Measurements from ENCODE around the gene PRKCD. TPM values are rescaled to one million over a fixed set of nuclear protein-coding genes. Genes with fewer than 3 reads are reported as not detected.
A peak's percentile ranks its signal among the peaks of the same experiment; 100 is the strongest.

The PRKCD gene
- total RNA-seq, 4 donors from 2014 or later, result 27.9 to 31.3 (median 29.3) TPM

DNA sequence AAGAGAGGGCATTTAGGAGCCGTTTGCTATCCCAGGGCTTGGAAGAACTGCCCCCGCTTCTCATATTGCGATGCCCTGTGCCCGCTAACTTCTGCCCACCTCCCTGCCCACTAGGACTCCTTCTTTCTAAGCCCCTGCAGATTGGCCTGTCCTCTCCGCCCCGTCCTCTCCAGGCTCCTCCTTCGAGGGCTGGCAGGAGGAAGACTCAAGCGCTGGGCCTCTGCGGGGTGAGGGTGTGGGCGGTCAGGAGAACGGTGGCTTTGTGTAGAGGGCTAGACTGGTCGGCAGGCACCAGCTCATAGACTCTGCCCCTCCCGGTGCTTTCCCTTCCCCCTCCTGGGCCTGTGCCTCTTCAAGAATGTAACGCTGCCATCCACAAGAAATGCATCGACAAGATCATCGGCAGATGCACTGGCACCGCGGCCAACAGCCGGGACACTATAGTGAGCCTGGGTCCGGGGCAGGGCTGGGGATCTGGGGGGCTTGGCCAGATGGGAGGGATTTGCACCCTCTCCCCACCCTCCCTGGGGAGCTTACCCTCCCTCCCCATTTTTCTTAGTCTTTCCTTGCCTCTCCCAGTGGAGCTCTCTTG is 21.9 kb downstream of the PRKCD start:
- no peaks in the 10 kb centered on the region for H3K9me3 ChIP-seq
- no peak for DNase-seq (ENCODE audit: low spot score in 2 of 2)
- H3K27me3 ChIP-seq, result no peaks in the 10 kb centered on the region
- H3K27ac ChIP-seq, result no peak overlapping the region
- no peaks in the 10 kb centered on the region for H3K4me1 ChIP-seq
- H3K36me3 ChIP-seq, result peaks cover 89% of the 10 kb centered on the region
- WGBS, result 79% methylated on average over 19 of the region's 20 CpGs
- H3K4me3 ChIP-seq, result no peak overlapping the region
- no peak for TF ChIP-seq POLR2A (IDR thresholded peaks at IDR 0.05)
- TF ChIP-seq EP300 (IDR thresholded peaks at IDR 0.05), result no peak
- TF ChIP-seq, protein P1, sequence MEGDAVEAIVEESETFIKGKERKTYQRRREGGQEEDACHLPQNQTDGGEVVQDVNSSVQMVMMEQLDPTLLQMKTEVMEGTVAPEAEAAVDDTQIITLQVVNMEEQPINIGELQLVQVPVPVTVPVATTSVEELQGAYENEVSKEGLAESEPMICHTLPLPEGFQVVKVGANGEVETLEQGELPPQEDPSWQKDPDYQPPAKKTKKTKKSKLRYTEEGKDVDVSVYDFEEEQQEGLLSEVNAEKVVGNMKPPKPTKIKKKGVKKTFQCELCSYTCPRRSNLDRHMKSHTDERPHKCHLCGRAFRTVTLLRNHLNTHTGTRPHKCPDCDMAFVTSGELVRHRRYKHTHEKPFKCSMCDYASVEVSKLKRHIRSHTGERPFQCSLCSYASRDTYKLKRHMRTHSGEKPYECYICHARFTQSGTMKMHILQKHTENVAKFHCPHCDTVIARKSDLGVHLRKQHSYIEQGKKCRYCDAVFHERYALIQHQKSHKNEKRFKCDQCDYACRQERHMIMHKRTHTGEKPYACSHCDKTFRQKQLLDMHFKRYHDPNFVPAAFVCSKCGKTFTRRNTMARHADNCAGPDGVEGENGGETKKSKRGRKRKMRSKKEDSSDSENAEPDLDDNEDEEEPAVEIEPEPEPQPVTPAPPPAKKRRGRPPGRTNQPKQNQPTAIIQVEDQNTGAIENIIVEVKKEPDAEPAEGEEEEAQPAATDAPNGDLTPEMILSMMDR (IDR thresholded peaks at IDR 0.05), result no peak
- no peak for TF ChIP-seq POLR2AphosphoS5 (IDR thresholded peaks at IDR 0.05)

DNA sequence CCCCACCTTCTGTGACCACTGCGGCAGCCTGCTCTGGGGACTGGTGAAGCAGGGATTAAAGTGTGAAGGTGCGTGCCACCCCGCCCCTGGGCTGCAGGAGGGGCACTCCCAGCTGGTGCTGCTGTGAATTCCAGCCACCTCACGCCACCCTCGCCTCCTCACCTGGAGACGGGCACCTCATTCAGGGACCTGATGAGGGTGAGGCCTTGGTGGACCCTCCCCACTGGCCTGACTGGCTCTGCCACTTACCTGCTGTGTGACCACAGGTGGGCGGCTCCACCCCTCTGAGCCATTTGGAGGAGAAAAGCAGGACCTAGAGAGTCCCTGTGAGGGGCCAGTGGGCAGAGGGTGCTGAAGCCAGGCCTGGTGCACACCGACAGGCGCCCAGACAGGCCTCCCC is 22.5 kb downstream of the PRKCD start:
- H3K27me3 ChIP-seq, result no peaks in the 10 kb centered on the region
- H3K27ac ChIP-seq, result no peak overlapping the region
- TF ChIP-seq, protein P1 (IDR thresholded peaks at IDR 0.05), result no peak
- no peak for TF ChIP-seq POLR2AphosphoS5 (IDR thresholded peaks at IDR 0.05)
- no peak for TF ChIP-seq POLR2A (IDR thresholded peaks at IDR 0.05)
- TF ChIP-seq EP300 (IDR thresholded peaks at IDR 0.05), result no peak
- peak in 1 of 2 donors; percentile 71 for DNase-seq (ENCODE audit: low spot score in 2 of 2)
- H3K4me1 ChIP-seq, result no peaks in the 10 kb centered on the region
- peaks cover 90% of the 10 kb centered on the region for H3K36me3 ChIP-seq
- H3K4me3 ChIP-seq, result no peak overlapping the region
- WGBS, result 97% methylated on average over 7 of the region's 9 CpGs
- H3K9me3 ChIP-seq, result no peaks in the 10 kb centered on the region

DNA sequence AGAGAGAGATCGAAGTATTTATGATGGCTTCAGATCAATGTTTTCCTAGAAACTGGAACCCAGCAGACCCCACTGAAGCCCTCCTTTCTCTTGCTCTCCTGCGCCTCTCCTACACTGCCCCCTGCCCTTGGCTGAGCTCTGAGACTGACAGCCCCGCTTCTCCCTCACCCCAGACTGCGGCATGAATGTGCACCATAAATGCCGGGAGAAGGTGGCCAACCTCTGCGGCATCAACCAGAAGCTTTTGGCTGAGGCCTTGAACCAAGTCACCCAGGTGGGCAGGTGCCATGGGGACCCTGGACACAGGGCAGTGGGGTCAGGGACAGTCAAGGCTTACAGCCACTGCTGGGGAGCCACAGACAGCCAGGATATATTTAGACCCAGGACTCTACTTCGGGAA is 23.7 kb downstream of the PRKCD start:
- DNase-seq (ENCODE audit: low spot score in 2 of 2), result peak in 1 of 2 donors; percentile 59
- 95% methylated on average over 7 of the region's 7 CpGs for WGBS
- H3K4me3 ChIP-seq, result no peak overlapping the region
- H3K27me3 ChIP-seq, result no peaks in the 10 kb centered on the region
- TF ChIP-seq POLR2AphosphoS5 (IDR thresholded peaks at IDR 0.05), result no peak
- TF ChIP-seq EP300 (IDR thresholded peaks at IDR 0.05), result no peak
- no peak for TF ChIP-seq POLR2A (IDR thresholded peaks at IDR 0.05)
- TF ChIP-seq, protein P1 (IDR thresholded peaks at IDR 0.05), result no peak
- no peaks in the 10 kb centered on the region for H3K9me3 ChIP-seq
- peaks cover 90% of the 10 kb centered on the region for H3K36me3 ChIP-seq
- no peak overlapping the region for H3K27ac ChIP-seq
- no peaks in the 10 kb centered on the region for H3K4me1 ChIP-seq

DNA sequence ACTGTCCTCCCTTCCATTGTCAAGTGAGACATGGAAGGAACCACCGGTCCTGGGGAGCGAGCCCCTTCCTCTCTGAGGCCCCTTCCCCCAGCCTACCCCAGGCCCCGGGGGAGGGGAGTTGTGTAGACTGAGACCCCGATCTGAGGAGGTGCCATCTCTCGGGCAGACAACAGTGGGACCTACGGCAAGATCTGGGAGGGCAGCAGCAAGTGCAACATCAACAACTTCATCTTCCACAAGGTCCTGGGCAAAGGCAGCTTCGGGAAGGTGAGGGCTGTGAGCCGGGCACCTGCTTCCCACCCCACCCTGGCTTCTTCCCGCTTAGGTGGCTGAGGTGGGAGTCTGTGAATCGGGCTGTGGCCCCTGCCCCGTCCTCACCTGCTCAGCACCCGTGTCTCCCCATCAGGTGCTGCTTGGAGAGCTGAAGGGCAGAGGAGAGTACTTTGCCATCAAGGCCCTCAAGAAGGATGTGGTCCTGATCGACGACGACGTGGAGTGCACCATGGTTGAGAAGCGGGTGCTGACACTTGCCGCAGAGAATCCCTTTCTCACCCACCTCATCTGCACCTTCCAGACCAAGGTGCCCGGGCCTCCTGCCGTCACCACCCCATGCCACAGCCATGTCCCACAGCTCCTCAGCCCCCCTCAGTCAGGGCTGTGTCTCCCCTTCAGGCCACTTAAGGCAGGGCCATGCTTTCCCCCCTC is 24.9 kb downstream of the PRKCD start:
- whole genome bisulfite sequencing, result 92% methylated on average over 18 of the region's 20 CpGs
- Histone ChIP-seq H3K36me3 (peaks cover 90% of the 10 kb centered on the region), H3K4me3 (no peak overlapping the region), H3K27me3 (no peaks in the 10 kb centered on the region), H3K9me3 (no peaks in the 10 kb centered on the region), H3K27ac (no peak overlapping the region), H3K4me1 (no peaks in the 10 kb centered on the region)
- no peak for DNase-seq (ENCODE audit: low spot score in 2 of 2)
- no peak for TF ChIP-seq EP300 (IDR thresholded peaks at IDR 0.05)
- TF ChIP-seq POLR2AphosphoS5 (IDR thresholded peaks at IDR 0.05), result no peak
- no peak for TF ChIP-seq POLR2A (IDR thresholded peaks at IDR 0.05)
- TF ChIP-seq, protein P1 (IDR thresholded peaks at IDR 0.05), result no peak

DNA sequence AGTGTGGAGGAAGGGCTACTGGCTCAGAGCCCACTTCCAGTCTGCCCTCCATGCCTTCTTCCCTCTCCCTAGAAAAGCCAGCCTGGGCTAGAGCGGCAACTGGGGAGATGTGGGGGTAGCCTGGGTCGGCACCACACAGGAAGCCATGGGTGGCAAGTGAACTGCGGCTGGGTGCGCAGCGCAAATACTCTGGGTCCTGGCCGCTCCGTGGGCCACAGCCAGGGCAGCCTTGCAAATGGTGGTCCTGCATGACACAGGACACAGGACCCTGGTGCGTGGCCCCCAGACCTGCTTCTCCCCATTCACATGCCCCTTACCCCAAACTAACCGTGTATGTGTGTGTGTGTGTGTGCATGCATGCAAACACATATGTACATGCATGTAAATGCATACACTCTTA is 25.7 kb downstream of the PRKCD start:
- H3K27ac ChIP-seq, result no peak overlapping the region
- no peaks in the 10 kb centered on the region for H3K27me3 ChIP-seq
- peaks cover 83% of the 10 kb centered on the region for H3K36me3 ChIP-seq
- no peak for DNase-seq (ENCODE audit: low spot score in 2 of 2)
- WGBS, result 89% methylated on average over 4 of the region's 9 CpGs
- no peaks in the 10 kb centered on the region for H3K9me3 ChIP-seq
- H3K4me1 ChIP-seq, result peaks cover 1% of the 10 kb centered on the region
- H3K4me3 ChIP-seq, result no peak overlapping the region
- TF ChIP-seq, protein P1 (IDR thresholded peaks at IDR 0.05), result no peak
- TF ChIP-seq POLR2AphosphoS5 (IDR thresholded peaks at IDR 0.05) (no peak), POLR2A (IDR thresholded peaks at IDR 0.05) (no peak), EP300 (IDR thresholded peaks at IDR 0.05) (no peak)
